ENCODE data around the gene TPSG1. TPM values are rescaled to one million over a fixed set of nuclear protein-coding genes. Genes with fewer than 3 reads are reported as not detected.
"Not testable (repeated sequence)": the region's sequence is repeated elsewhere in the genome, so short reads cannot be mapped to it uniquely, and the experiment has no call there.

Gene TPSG1
- total RNA-seq, result 0.15 TPM

GRCh38 chr16:1225051-1225451 is at the start of gene TPSG1:
TPSG1 (minus strand) TSS chr16:1225268; CDS start chr16:1225252, 16 bp downstream.
- ATAC-seq (peak; percentile 40), DNase-seq (ENCODE audit: low spot score) (no peak)

GRCh38 chr16:1274767-1275166 is 49.7 kb upstream of the TPSG1 start:
- ATAC-seq (no peak), DNase-seq (ENCODE audit: low spot score) (no peak)

- ATAC-seq (no peak), DNase-seq (ENCODE audit: low spot score) (no peak)
These were observed 48.7 kb upstream of the TPSG1 start for GRCh38 chr16:1273816-1274215.

GRCh38 chr16:1272453-1273198 is 47.6 kb upstream of the TPSG1 start:
- DNase-seq (ENCODE audit: low spot score) (no peak), ATAC-seq (peak; percentile 25)

- DNase-seq (ENCODE audit: low spot score) (peak; percentile 62), ATAC-seq (peak; percentile 25)
These were observed 46.8 kb upstream of the TPSG1 start for GRCh38 chr16:1271724-1272413.

- ATAC-seq (peak; percentile 27), DNase-seq (ENCODE audit: low spot score) (peak; percentile 36)
These were observed 46.3 kb upstream of the TPSG1 start for GRCh38 chr16:1271380-1271723.

GRCh38 chr16:1269418-1269817 is 44.4 kb upstream of the TPSG1 start:
- not testable (repeated sequence) for DNase-seq (ENCODE audit: low spot score); ATAC-seq

GRCh38 chr16:1265826-1266225 is 40.8 kb upstream of the TPSG1 start:
- DNase-seq (ENCODE audit: low spot score) (no peak), ATAC-seq (no peak)

GRCh38 chr16:1265090-1265630 is 40.1 kb upstream of the TPSG1 start:
- DNase-seq (ENCODE audit: low spot score) (no peak), ATAC-seq (no peak)

- ATAC-seq, result no peak
These were observed 39.4 kb upstream of the TPSG1 start for GRCh38 chr16:1264345-1265089.

GRCh38 chr16:1263591-1264344 is 38.7 kb upstream of the TPSG1 start:
- DNase-seq (ENCODE audit: low spot score) (no peak), ATAC-seq (no peak)

More at GRCh38 chr16:1264345-1265089, 39.4 kb upstream of the TPSG1 start:
- no peak for DNase-seq (ENCODE audit: low spot score)

- DNase-seq (ENCODE audit: low spot score) (no peak), ATAC-seq (no peak)
These were observed 37.8 kb upstream of the TPSG1 start for GRCh38 chr16:1262846-1263221.

- DNase-seq (ENCODE audit: low spot score), result no peak
These were observed 37.3 kb upstream of the TPSG1 start for GRCh38 chr16:1262210-1262845.

GRCh38 chr16:1261131-1261892 is 36.2 kb upstream of the TPSG1 start:
- ATAC-seq (peak; percentile 20), DNase-seq (ENCODE audit: low spot score) (no peak)

More at GRCh38 chr16:1262210-1262845, 37.3 kb upstream of the TPSG1 start:
- no peak for ATAC-seq

- ATAC-seq (no peak), DNase-seq (ENCODE audit: low spot score) (no peak)
These were observed 35.1 kb upstream of the TPSG1 start for GRCh38 chr16:1260101-1260680.

GRCh38 chr16:1259760-1260068 is 34.6 kb upstream of the TPSG1 start:
- ATAC-seq (no peak), DNase-seq (ENCODE audit: low spot score) (no peak)

GRCh38 chr16:1258906-1259759 is 34.1 kb upstream of the TPSG1 start:
- ATAC-seq (no peak), DNase-seq (ENCODE audit: low spot score) (no peak)

- ATAC-seq, result no peak
These were observed 33.1 kb upstream of the TPSG1 start for GRCh38 chr16:1258225-1258600.

More at GRCh38 chr16:1258225-1258600, 33.1 kb upstream of the TPSG1 start:
- no peak for DNase-seq (ENCODE audit: low spot score)
